GM23248 (cell line): Measurements from ENCODE around the gene HSD17B11.

Experiments used
- EZH2 ChIP-seq: fragments of 200-600 bp; sonication (generic); IDR thresholded peaks from 2 replicates; pipeline ENCODE4 v1.6.1; 2018; ENCODE audit warnings: antibody characterized with exemption, mild to moderate bottlenecking; ENCODE audit not compliant: insufficient read depth, poor library complexity, severe bottlenecking
- EZH2phosphoT487 ChIP-seq: fragments of 200-600 bp; sonication (generic); IDR thresholded peaks from 2 replicates; pipeline ENCODE4 v1.6.1; 2018; ENCODE audit warnings: antibody characterized with exemption, moderate library complexity, mild to moderate bottlenecking, low read depth; ENCODE audit not compliant: insufficient read depth

DNA sequence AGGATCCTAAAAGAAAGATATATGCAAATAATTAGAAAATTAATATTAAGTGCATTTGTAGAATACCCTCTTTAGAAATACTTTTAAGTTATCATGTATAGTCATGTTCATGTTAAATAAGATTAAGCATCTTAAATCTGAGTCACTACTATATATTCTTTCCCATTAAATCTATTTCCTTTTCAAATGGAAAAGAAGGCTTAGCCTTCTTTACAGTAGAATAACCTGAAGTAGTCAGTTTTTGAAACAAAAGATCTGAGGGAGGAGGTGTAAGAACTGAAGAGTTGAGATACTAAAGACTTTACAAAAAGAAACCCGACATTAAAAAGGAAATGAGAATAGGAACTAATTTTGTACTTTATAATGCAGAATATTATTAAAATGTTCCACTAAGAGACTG, 53.6 kb downstream of the HSD17B11 start:
- TF ChIP-seq EZH2phosphoT487 (no peak), EZH2 (no peak)
